ENCODE measurements around the gene TRMU. TPM values are rescaled to one million over a fixed set of nuclear protein-coding genes. Genes with fewer than 3 reads are reported as not detected.

TRMU gene
- total RNA-seq, 1 donor, result 29.1 TPM

- no peak for DNase-seq (ENCODE audit: low read depth in 2 of 3, low spot score in 2 of 3)
Measured at GRCh38 chr22:46331496-46331895, 4.0 kb upstream of the TRMU start.

- DNase-seq (ENCODE audit: low read depth in 2 of 3, low spot score in 2 of 3), result no peak
Measured at GRCh38 chr22:46336119-46337078, 885 bp downstream of the TRMU start.

- no peak for DNase-seq (ENCODE audit: low read depth in 2 of 3, low spot score in 2 of 3)
Measured at GRCh38 chr22:46337870-46338269, 2.4 kb downstream of the TRMU start.

- no peak for DNase-seq (ENCODE audit: low read depth in 2 of 3, low spot score in 2 of 3)
Measured at GRCh38 chr22:46338636-46339035, 3.1 kb downstream of the TRMU start.

- no peak for DNase-seq (ENCODE audit: low read depth in 2 of 3, low spot score in 2 of 3)
Measured at GRCh38 chr22:46339956-46340355, 4.4 kb downstream of the TRMU start.

GRCh38 chr22:46340676-46341075, 5.2 kb downstream of the TRMU start:
- DNase-seq (ENCODE audit: low read depth in 2 of 3, low spot score in 2 of 3), result no peak

- no peak for DNase-seq (ENCODE audit: low read depth in 2 of 3, low spot score in 2 of 3)
Measured at GRCh38 chr22:46346680-46347405, 11.3 kb downstream of the TRMU start.

GRCh38 chr22:46347646-46348045, 12.1 kb downstream of the TRMU start:
- DNase-seq (ENCODE audit: low read depth in 2 of 3, low spot score in 2 of 3), result no peak

GRCh38 chr22:46348099-46348695, 12.7 kb downstream of the TRMU start:
- DNase-seq (ENCODE audit: low read depth in 2 of 3, low spot score in 2 of 3), result no peak

- no peak for DNase-seq (ENCODE audit: low read depth in 2 of 3, low spot score in 2 of 3)
Measured at GRCh38 chr22:46349238-46349637, 13.7 kb downstream of the TRMU start.

GRCh38 chr22:46349681-46350080, 14.2 kb downstream of the TRMU start:
- DNase-seq (ENCODE audit: low read depth in 2 of 3, low spot score in 2 of 3), result no peak

GRCh38 chr22:46350121-46350520, 14.6 kb downstream of the TRMU start:
- no peak for DNase-seq (ENCODE audit: low read depth in 2 of 3, low spot score in 2 of 3)

GRCh38 chr22:46350646-46351045, 15.1 kb downstream of the TRMU start:
- DNase-seq (ENCODE audit: low read depth in 2 of 3, low spot score in 2 of 3), result no peak

- DNase-seq (ENCODE audit: low read depth in 2 of 3, low spot score in 2 of 3), result no peak
Measured at GRCh38 chr22:46351131-46351735, 15.7 kb downstream of the TRMU start.

GRCh38 chr22:46351767-46352166, 16.3 kb downstream of the TRMU start:
- DNase-seq (ENCODE audit: low read depth in 2 of 3, low spot score in 2 of 3), result no peak

GRCh38 chr22:46352276-46352675, 16.8 kb downstream of the TRMU start:
- DNase-seq (ENCODE audit: low read depth in 2 of 3, low spot score in 2 of 3), result no peak

GRCh38 chr22:46352691-46353386, 17.3 kb downstream of the TRMU start:
- no peak for DNase-seq (ENCODE audit: low read depth in 2 of 3, low spot score in 2 of 3)

- no peak for DNase-seq (ENCODE audit: low read depth in 2 of 3, low spot score in 2 of 3)
Measured at GRCh38 chr22:46353483-46354105, 18.1 kb downstream of the TRMU start.

GRCh38 chr22:46354176-46354992, 18.9 kb downstream of the TRMU start:
- no peak for DNase-seq (ENCODE audit: low read depth in 2 of 3, low spot score in 2 of 3)
